Omental fat pad (tissue), 4 donors: ENCODE data around the gene INTS6L. TPM values are rescaled to one million over a fixed set of nuclear protein-coding genes. Genes with fewer than 3 reads are reported as not detected.

Experiments
- ATAC-seq: fragments of 150-250 bp; one replicate; pipeline ENCODE4 v1.9.1; 2016; ENCODE audit warnings: mild to moderate bottlenecking, moderate library complexity; ENCODE audit not compliant: low FRiP score
- DNase-seq: peaks from one replicate; pipeline ENCODE4 v3.0.0-alpha.2; 2019; ENCODE audit warnings: low spot score
- total RNA-seq, 4 donors: library from RNA; depleted of rRNA; stranded (reverse); fragments of >200 nt; gene quantifications; one replicate each; pipeline ENCODE4 v1.1.0, GENCODE V29; 2016
- TF ChIP-seq, protein P1 (sequence below), 3 donors: fragments of 450-650 bp; IDR thresholded peaks; one replicate each; pipeline ENCODE4 v1.5.1; 2016 to 2017; ENCODE audit warnings: antibody characterized with exemption in 3 of 3, mild to moderate bottlenecking in 3 of 3, moderate library complexity in 2 of 3

The INTS6L gene
- total RNA-seq, 4 donors from 2014 or later = 5.1 to 9.7 (median 7.7) TPM

DNA sequence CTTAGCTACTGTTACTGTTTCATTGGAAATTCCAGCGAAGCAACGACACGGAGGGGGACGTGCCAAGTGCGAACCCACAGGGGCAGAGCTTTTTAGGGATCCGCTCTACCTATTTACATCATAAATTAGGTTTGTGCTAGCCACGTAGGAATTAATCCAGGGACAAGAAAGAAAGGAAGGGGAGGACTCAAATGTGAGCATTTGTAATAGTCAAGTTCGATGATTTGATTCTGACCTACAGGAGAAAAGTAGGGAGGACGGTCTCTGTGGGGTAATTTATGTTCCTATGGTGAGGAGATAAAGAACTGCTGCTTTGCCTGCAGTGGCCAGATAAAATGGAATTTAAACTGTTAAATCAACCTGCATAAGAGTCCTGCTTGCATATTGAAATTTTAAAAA, 1.7 kb downstream of the INTS6L start:
- TF ChIP-seq, protein P1, sequence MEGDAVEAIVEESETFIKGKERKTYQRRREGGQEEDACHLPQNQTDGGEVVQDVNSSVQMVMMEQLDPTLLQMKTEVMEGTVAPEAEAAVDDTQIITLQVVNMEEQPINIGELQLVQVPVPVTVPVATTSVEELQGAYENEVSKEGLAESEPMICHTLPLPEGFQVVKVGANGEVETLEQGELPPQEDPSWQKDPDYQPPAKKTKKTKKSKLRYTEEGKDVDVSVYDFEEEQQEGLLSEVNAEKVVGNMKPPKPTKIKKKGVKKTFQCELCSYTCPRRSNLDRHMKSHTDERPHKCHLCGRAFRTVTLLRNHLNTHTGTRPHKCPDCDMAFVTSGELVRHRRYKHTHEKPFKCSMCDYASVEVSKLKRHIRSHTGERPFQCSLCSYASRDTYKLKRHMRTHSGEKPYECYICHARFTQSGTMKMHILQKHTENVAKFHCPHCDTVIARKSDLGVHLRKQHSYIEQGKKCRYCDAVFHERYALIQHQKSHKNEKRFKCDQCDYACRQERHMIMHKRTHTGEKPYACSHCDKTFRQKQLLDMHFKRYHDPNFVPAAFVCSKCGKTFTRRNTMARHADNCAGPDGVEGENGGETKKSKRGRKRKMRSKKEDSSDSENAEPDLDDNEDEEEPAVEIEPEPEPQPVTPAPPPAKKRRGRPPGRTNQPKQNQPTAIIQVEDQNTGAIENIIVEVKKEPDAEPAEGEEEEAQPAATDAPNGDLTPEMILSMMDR (IDR thresholded peaks at IDR 0.05) = no peak
- ATAC-seq (no peak), DNase-seq (no peak)

DNA sequence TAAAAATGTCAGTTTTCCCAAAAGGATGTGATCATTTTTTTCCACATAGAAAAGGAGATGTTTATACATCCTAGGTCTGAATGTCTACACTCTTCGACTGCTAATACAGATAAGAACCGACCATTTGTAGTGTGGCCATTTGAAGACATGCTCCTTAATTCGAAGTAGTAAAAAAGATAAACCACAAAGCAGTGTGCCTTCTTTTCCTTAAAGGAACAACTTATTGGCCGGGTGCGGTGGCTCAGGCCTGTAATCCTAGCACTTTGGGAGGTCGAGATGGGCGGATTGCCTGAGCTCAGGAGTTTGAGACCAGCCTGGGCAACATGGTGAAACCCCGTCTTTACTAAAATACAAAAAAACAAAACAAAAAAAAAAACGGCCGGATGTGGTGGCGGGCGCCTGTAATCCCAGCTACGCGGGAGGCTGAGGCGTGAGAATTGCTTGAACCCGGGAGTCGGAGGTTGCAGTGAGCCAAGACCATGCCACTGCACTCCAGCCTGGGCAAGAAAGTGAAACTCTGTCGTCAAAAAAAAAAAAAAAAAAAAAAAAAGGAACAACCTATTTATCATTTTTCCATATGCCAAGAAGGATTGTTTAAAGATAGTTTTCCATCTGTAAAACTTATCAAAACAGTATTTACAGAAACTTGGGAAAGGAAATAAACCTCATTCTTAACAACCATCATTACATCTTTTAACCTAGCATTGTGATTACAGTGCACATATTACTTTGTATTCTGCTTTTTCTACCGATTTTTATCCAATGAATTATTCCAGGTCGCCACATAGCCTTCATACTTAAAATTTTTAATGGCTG, 2.6 kb downstream of the INTS6L start:
- DNase-seq (no peak), ATAC-seq (no peak)
- TF ChIP-seq, protein P1 (IDR thresholded peaks at IDR 0.05) = no peak

DNA sequence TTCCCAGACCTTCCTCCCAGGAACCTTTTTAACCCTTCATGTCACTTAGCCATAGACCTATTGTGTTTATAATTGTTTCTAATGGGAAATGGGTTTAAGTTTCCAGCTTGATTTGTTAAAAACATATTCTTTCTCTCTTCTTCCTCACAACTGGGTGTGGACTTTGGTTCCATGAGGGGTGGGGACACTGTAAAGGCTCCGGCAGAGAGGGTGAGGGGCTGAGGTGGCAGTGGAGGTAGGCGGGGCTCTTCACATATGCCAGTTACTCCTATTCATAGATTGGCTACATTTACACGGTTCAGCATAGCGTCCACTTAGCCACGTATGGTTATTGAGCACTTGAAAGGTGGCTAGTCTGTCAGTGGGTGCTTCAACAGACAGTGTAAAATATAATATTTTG, 7.8 kb downstream of the INTS6L start:
- DNase-seq (no peak), ATAC-seq (no peak)
- TF ChIP-seq, protein P1 (IDR thresholded peaks at IDR 0.05) = no peak

DNA sequence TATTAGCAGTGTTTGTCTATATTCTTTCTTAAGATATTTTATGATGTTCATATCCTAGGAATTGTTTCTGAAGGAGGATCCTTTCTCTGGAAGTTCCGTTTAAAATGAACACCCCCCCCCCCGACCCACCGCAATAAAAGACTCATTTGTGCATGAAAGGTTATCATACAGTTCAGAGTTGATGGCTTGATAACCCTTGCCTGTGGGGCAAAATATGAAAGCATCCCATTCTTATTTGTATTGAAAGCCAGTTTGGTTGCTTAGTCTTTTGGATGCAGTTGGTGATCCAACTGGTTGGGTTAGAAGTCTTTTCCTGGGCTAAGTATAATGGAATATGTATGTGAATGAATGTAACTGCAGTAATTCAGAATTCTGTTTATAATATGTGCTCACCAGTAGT, 8.3 kb downstream of the INTS6L start:
- DNase-seq = no peak
- TF ChIP-seq, protein P1 (IDR thresholded peaks at IDR 0.05) = no peak

DNA sequence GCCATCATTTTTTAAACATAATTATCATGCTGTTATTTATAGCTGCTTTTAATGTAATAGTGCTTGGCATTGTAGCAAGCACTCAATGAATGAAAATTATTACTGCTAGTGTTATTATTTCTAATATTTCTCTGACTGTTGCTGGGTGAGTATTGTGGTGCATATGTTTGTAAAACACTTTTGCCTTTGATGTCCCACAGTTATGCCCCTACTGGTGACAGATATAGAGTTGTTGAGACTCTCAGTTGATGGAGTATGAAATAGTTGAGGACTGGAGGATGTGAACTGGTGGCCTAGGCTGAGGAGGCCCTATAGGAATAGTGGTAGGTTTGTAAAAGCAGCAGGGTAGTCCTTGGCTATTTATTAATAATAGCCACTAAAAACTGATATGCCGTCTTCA, 9.6 kb downstream of the INTS6L start:
- DNase-seq (no peak), ATAC-seq (no peak)
- TF ChIP-seq, protein P1 (IDR thresholded peaks at IDR 0.05) = no peak

More for the DNA sequence above, 8.3 kb downstream of the INTS6L start:
- ATAC-seq = no peak

DNA sequence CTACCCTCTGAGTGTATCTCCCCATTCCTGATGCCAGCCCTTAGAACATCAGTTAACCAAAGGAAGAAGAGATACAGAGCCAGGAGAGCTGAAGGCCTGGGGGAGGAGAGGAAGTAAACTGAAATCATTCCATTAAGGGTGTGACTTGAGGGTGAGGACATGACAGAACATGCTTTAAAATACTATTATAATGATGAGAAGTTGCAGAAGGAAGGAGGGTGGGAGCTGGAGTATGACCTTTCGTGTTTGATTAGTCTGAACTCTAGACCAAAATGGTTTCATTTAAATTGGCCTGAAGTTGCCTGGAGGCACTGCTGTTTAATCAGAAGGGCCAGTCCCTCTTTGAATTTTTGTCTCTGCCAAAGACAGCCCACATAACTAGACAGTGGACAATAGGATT, 11.4 kb downstream of the INTS6L start:
- TF ChIP-seq, protein P1 (IDR thresholded peaks at IDR 0.05) = no peak
- ATAC-seq (no peak), DNase-seq (no peak)
